ENCODE measurements around the gene PTPRD.
"Not testable (repeated sequence)": the region's sequence is repeated elsewhere in the genome, so short reads cannot be mapped to it uniquely, and the experiment has no call there.

The PTPRD gene

DNA sequence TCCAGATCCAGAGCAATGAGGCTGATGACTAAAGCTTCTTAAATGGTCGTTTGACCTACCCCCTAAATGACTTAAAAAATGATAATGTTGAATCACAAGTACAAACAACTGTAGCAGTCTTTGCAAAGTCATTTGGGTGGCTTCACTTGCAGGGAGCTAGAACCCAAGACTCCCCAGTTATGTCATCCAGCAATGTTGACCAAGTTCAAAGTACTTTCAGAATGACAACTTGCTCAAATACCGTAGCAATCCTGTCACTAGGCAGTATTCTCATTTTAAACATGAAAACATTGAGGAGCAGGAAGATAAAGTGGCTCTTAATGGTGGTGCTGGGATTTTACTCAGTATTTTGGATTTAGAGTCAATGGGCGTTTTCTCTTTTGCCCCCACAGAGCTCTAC lies 1596.2 kb downstream of the PTPRD start:
- Histone ChIP-seq H3K4me3 (ENCODE audit: low read length in 2 of 2) (no peak overlapping the region), H3K36me3 (ENCODE audit: control insufficient read depth in 2 of 2, insufficient read depth in 2 of 2, low read length in 2 of 2) (no peaks in the 10 kb centered on the region), H3K27me3 (ENCODE audit: control insufficient read depth in 1 of 2, insufficient read depth in 2 of 2, low read length in 2 of 2) (no peaks in the 10 kb centered on the region), H3K27ac (ENCODE audit: low read length) (no peak overlapping the region), H3K9ac (ENCODE audit: low read length in 2 of 2) (no peak overlapping the region), H3K9me3 (ENCODE audit: control insufficient read depth in 2 of 2, low read length in 2 of 2) (no peaks in the 10 kb centered on the region), H3K4me1 (ENCODE audit: control insufficient read depth, insufficient read depth, low read length) (no peaks in the 10 kb centered on the region)

DNA sequence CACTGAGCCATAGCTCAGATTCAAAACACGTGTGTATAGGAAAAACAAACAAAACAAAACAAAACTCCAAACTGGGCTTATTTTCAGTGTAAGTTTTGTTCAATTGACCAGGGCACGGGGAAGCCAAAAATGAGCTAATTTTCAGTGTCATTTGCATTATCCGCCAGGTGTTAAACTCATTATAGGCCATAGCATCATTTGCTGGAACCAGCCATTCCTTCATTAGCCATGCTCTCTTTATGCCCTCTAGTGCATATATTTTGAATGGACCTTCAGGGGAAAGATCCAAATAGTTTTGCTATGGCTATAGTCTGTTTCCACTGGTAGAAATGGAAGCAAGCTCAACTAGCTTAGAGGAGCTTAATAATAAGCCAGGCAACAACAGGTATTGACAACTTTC lies 1608.0 kb downstream of the PTPRD start:
- Histone ChIP-seq H3K9ac (ENCODE audit: low read length in 2 of 2) (no peak overlapping the region), H3K27me3 (ENCODE audit: control insufficient read depth in 1 of 2, insufficient read depth in 2 of 2, low read length in 2 of 2) (no peaks in the 10 kb centered on the region), H3K4me3 (ENCODE audit: low read length in 2 of 2) (no peak overlapping the region), H3K9me3 (ENCODE audit: control insufficient read depth in 2 of 2, low read length in 2 of 2) (no peaks in the 10 kb centered on the region), H3K36me3 (ENCODE audit: control insufficient read depth in 2 of 2, insufficient read depth in 2 of 2, low read length in 2 of 2) (no peaks in the 10 kb centered on the region), H3K27ac (ENCODE audit: low read length) (no peak overlapping the region), H3K4me1 (ENCODE audit: control insufficient read depth, insufficient read depth, low read length) (no peaks in the 10 kb centered on the region)

DNA sequence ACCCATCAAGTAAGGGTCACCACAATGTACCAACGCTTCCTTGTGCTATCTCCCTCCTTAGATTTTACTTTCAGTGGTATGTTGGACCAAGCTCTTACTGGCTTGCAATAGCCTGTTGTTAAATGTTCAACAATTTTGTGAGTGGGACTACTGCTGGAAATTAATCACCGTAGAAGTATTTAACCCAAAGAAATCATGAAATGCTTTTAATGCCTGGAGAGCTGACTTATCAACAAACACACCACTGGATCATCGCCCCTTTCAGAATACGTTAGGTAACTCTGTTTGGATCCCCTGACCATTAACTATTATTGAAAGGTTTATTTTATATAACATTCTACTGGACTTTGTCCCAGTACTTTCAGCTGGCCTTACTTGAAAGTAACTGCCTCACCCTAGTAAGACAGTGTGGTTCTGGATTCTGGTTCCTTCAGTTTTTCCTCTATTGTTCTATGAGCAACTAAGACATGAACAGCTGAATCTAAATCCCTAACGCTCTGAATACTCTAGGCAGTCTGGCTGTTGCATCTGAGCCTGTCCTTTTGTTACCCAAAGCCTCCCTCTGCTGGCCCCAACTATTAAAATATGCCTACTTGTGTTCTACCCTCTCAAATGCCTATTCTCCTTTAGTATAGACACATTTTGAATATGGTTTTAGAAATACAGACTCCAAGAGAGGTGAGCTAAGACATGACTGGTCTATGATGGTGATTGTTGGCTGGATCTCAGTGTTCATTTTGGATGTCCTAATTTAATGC lies 1609.8 kb downstream of the PTPRD start:
- Histone ChIP-seq H3K9ac (ENCODE audit: low read length in 2 of 2) (no peak overlapping the region), H3K27me3 (ENCODE audit: control insufficient read depth in 1 of 2, insufficient read depth in 2 of 2, low read length in 2 of 2) (no peaks in the 10 kb centered on the region), H3K9me3 (ENCODE audit: control insufficient read depth in 2 of 2, low read length in 2 of 2) (no peaks in the 10 kb centered on the region), H3K4me3 (ENCODE audit: low read length in 2 of 2) (no peak overlapping the region), H3K27ac (ENCODE audit: low read length) (no peak overlapping the region), H3K36me3 (ENCODE audit: control insufficient read depth in 2 of 2, insufficient read depth in 2 of 2, low read length in 2 of 2) (no peaks in the 10 kb centered on the region), H3K4me1 (ENCODE audit: control insufficient read depth, insufficient read depth, low read length) (no peaks in the 10 kb centered on the region)

DNA sequence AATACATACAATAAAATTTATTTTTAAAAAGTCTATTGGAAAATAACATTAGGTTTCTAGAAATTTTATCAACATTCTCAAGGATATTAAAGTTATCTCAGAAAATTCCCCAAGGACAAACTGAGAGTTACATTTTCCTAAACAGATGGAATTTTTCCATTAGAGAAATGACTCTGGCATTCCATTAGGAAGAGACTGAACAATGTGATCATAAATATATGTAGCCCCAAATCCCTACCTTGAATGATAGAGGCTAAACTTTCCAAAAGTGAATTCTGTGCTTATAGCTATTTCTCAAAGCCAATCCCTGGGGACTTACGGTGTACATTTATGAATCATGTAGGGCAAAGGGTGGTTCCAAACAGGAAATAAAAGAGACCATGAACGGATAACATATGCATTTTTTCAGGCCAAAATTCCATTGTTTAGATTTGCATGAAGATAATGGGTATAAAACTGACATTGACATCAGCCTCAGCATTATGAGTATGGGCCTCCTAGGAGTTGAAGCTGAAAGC lies 1632.2 kb downstream of the PTPRD start:
- H3K27ac ChIP-seq (ENCODE audit: low read length) = no peak overlapping the region
- H3K27me3 ChIP-seq (ENCODE audit: control insufficient read depth in 1 of 2, insufficient read depth in 2 of 2, low read length in 2 of 2) = no peaks in the 10 kb centered on the region
- H3K9ac ChIP-seq (ENCODE audit: low read length in 2 of 2) = no peak overlapping the region
- H3K9me3 ChIP-seq (ENCODE audit: control insufficient read depth in 2 of 2, low read length in 2 of 2) = no peaks in the 10 kb centered on the region
- no peak overlapping the region for H3K4me3 ChIP-seq (ENCODE audit: low read length in 2 of 2)
- H3K4me1 ChIP-seq (ENCODE audit: control insufficient read depth, insufficient read depth, low read length) = no peaks in the 10 kb centered on the region
- H3K36me3 ChIP-seq (ENCODE audit: control insufficient read depth in 2 of 2, insufficient read depth in 2 of 2, low read length in 2 of 2) = no peaks in the 10 kb centered on the region

DNA sequence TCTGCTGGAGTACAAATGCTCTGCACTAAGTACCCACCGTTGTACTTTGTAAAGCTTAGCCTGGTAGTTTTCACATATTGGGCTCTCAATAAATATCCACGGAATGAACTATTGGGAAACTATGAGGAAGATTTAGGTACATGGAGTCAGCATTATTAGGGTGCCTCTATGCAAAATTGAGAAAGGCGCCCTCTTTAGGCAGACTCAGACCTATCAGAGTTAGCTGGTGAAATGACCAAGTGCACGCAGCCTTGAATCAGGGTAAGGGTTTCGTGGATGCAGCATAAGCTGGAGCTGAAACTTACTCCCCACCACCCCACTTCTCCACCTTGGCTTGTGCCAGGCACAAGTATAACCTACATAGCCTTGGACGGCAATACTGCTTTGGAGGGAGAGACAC lies 1634.5 kb downstream of the PTPRD start:
- no peaks in the 10 kb centered on the region for H3K36me3 ChIP-seq (ENCODE audit: control insufficient read depth in 2 of 2, insufficient read depth in 2 of 2, low read length in 2 of 2)
- no peak overlapping the region for H3K4me3 ChIP-seq (ENCODE audit: low read length in 2 of 2)
- H3K27me3 ChIP-seq (ENCODE audit: control insufficient read depth in 1 of 2, insufficient read depth in 2 of 2, low read length in 2 of 2) = no peaks in the 10 kb centered on the region
- no peak overlapping the region for H3K9ac ChIP-seq (ENCODE audit: low read length in 2 of 2)
- H3K9me3 ChIP-seq (ENCODE audit: control insufficient read depth in 2 of 2, low read length in 2 of 2) = no peaks in the 10 kb centered on the region
- H3K4me1 ChIP-seq (ENCODE audit: control insufficient read depth, insufficient read depth, low read length) = no peaks in the 10 kb centered on the region
- no peak overlapping the region for H3K27ac ChIP-seq (ENCODE audit: low read length)

DNA sequence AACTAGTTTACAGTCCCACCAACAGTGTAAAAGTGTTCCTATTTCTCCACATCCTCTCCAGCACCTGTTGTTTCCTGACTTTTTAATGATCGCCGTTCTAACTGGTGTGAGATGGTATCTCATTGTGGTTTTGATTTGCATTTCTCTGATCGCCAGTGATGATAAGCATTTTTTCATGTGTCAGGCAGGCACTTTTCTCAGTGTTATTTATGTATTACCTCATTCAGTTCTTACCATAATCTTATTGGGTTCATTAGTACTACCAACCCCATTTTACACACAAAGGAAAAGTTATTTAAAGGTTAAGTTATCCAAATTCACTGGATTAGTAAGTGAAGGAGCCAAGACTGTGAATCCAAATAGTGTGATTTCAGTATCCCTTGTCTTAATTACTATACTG lies 1644.5 kb downstream of the PTPRD start:
- H3K4me1 ChIP-seq (ENCODE audit: control insufficient read depth, insufficient read depth, low read length); H3K36me3 ChIP-seq (ENCODE audit: control insufficient read depth in 2 of 2, insufficient read depth in 2 of 2, low read length in 2 of 2); H3K27ac ChIP-seq (ENCODE audit: low read length); H3K27me3 ChIP-seq (ENCODE audit: control insufficient read depth in 1 of 2, insufficient read depth in 2 of 2, low read length in 2 of 2); H3K4me3 ChIP-seq (ENCODE audit: low read length in 2 of 2); H3K9ac ChIP-seq (ENCODE audit: low read length in 2 of 2); H3K9me3 ChIP-seq (ENCODE audit: control insufficient read depth in 2 of 2, low read length in 2 of 2): not testable (repeated sequence)

DNA sequence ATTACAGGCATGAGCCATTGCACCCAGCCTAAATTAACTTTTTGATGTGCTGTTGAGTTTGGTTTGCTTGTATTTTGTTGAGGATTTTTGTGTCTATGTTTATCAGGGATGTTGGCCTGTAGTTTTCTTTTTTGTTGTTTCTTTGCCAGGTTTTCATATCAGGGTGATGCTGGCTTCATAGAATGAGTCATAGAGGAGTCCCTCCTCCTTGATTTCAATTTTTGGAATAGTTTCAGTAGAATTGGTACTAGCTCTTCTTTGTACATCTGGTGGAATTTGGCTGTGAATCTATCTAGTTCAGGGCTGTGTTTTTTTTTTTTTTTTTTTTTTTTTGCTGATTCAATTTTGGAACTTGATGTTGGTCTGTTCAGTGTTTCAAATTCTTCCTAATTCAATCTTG lies 1648.9 kb downstream of the PTPRD start:
- Histone ChIP-seq H3K36me3 (ENCODE audit: control insufficient read depth in 2 of 2, insufficient read depth in 2 of 2, low read length in 2 of 2) (no peaks in the 10 kb centered on the region), H3K27me3 (ENCODE audit: control insufficient read depth in 1 of 2, insufficient read depth in 2 of 2, low read length in 2 of 2) (no peaks in the 10 kb centered on the region), H3K9ac (ENCODE audit: low read length in 2 of 2) (no peak overlapping the region), H3K4me1 (ENCODE audit: control insufficient read depth, insufficient read depth, low read length) (no peaks in the 10 kb centered on the region), H3K9me3 (ENCODE audit: control insufficient read depth in 2 of 2, low read length in 2 of 2) (no peaks in the 10 kb centered on the region), H3K4me3 (ENCODE audit: low read length in 2 of 2) (no peak overlapping the region), H3K27ac (ENCODE audit: low read length) (no peak overlapping the region)

DNA sequence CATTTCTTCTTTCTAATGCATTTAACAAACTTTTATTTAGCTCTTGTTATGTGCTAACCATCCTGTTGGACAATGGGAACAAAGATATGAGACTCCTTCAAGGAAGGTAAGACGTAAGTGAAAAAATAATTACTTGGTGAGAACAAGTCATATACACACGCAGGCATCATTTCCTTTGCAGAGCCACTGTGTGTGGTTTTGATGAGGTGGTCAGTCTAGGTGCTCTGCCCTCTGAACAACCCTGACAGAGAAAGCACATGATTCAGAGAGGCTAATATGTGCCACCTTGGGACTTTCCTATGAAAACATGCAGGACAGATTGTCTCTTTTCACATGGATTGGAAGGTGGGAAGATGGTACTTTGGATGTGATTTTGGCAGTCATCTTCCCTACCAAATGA lies 1650.7 kb downstream of the PTPRD start:
- H3K27me3 ChIP-seq (ENCODE audit: control insufficient read depth in 1 of 2, insufficient read depth in 2 of 2, low read length in 2 of 2) = no peaks in the 10 kb centered on the region

DNA sequence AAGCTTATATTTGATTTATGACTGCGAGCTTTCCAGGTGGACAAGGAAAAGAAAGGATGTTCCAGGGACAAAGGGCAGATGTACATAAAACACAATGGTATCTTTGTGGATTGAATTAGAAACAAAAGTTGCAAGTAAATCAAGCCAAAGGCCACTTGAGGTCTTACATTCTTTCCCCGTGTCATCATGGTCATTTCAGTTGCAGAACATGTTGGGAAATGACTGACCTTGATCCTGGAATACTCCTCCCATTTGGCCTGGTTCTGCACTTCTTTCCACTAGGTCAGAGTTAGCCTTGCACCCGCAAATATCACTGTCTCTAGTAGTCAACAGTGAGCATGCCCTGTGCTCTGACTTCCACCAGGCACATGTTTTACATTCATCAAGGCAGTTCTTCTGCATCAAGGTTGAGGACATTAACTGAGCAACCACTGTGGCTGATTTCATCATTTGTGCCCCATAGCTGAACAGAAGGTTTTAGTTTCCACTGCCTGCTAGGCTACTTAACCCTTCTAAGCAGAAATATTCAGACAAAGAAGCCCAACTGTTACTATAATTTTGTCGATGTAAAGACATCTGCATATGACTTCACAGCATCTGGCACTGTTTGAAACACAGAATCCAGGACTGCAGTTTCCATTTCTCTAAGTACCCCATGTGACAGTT lies 1651.5 kb downstream of the PTPRD start:
- no peaks in the 10 kb centered on the region for H3K9me3 ChIP-seq (ENCODE audit: control insufficient read depth in 2 of 2, low read length in 2 of 2)
- H3K4me1 ChIP-seq (ENCODE audit: control insufficient read depth, insufficient read depth, low read length) = no peaks in the 10 kb centered on the region
- H3K27ac ChIP-seq (ENCODE audit: low read length) = no peak overlapping the region
- no peak overlapping the region for H3K9ac ChIP-seq (ENCODE audit: low read length in 2 of 2)
- no peaks in the 10 kb centered on the region for H3K27me3 ChIP-seq (ENCODE audit: control insufficient read depth in 1 of 2, insufficient read depth in 2 of 2, low read length in 2 of 2)
- H3K36me3 ChIP-seq (ENCODE audit: control insufficient read depth in 2 of 2, insufficient read depth in 2 of 2, low read length in 2 of 2) = no peaks in the 10 kb centered on the region
- no peak overlapping the region for H3K4me3 ChIP-seq (ENCODE audit: low read length in 2 of 2)

More for the DNA sequence above, 1650.7 kb downstream of the PTPRD start:
- H3K9me3 ChIP-seq (ENCODE audit: control insufficient read depth in 2 of 2, low read length in 2 of 2) = no peaks in the 10 kb centered on the region
- H3K27ac ChIP-seq (ENCODE audit: low read length) = no peak overlapping the region
- H3K9ac ChIP-seq (ENCODE audit: low read length in 2 of 2) = no peak overlapping the region
- H3K4me1 ChIP-seq (ENCODE audit: control insufficient read depth, insufficient read depth, low read length) = no peaks in the 10 kb centered on the region
- H3K4me3 ChIP-seq (ENCODE audit: low read length in 2 of 2) = no peak overlapping the region
- no peaks in the 10 kb centered on the region for H3K36me3 ChIP-seq (ENCODE audit: control insufficient read depth in 2 of 2, insufficient read depth in 2 of 2, low read length in 2 of 2)

DNA sequence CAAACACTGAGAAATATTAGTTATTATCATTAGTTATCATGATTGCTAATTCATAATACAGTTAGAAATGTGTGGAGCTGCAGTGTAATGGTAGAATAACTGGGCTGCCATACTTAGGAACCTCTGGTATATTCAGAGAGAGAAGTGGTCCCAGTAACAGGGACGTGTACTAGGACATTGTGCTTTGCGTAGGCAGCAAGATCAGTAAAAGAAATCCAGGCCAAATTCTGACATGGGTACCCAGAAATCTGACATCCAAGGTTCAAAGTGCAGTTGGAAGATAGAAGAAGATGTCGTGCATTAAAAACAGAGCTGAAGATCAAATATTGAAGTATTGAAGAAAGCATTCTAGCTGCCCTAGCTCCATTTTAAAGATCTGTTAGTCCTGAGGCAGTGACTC lies 1652.5 kb downstream of the PTPRD start:
- Histone ChIP-seq H3K27ac (ENCODE audit: low read length) (no peak overlapping the region), H3K9ac (ENCODE audit: low read length in 2 of 2) (no peak overlapping the region)

DNA sequence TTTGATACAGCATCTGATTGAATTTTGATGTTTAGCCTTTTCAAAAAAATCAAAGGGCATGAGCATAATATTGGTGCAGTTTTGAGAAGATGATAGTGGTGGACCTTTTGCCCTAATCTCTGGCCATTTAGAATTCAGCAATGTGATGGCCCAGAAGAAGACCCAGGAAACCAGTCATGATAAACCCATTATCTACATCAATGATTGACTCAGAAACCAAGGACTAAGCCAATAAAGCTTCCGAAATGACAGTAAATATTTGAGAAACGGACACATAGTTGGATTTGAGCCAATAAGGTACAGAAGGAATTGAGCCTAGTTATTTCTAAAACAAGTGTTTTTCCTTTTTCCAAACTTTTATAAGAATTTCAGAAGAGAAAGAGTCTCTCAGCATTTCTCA lies 1654.4 kb downstream of the PTPRD start:
- Histone ChIP-seq H3K9ac (ENCODE audit: low read length in 2 of 2) (no peak overlapping the region), H3K9me3 (ENCODE audit: control insufficient read depth in 2 of 2, low read length in 2 of 2) (no peaks in the 10 kb centered on the region), H3K4me3 (ENCODE audit: low read length in 2 of 2) (no peak overlapping the region), H3K27ac (ENCODE audit: low read length) (no peak overlapping the region), H3K27me3 (ENCODE audit: control insufficient read depth in 1 of 2, insufficient read depth in 2 of 2, low read length in 2 of 2) (no peaks in the 10 kb centered on the region), H3K4me1 (ENCODE audit: control insufficient read depth, insufficient read depth, low read length) (no peaks in the 10 kb centered on the region), H3K36me3 (ENCODE audit: control insufficient read depth in 2 of 2, insufficient read depth in 2 of 2, low read length in 2 of 2) (no peaks in the 10 kb centered on the region)

More for the DNA sequence above, 1652.5 kb downstream of the PTPRD start:
- no peaks in the 10 kb centered on the region for H3K4me1 ChIP-seq (ENCODE audit: control insufficient read depth, insufficient read depth, low read length)
- no peaks in the 10 kb centered on the region for H3K36me3 ChIP-seq (ENCODE audit: control insufficient read depth in 2 of 2, insufficient read depth in 2 of 2, low read length in 2 of 2)
- H3K27me3 ChIP-seq (ENCODE audit: control insufficient read depth in 1 of 2, insufficient read depth in 2 of 2, low read length in 2 of 2) = no peaks in the 10 kb centered on the region
- H3K9me3 ChIP-seq (ENCODE audit: control insufficient read depth in 2 of 2, low read length in 2 of 2) = no peaks in the 10 kb centered on the region
- H3K4me3 ChIP-seq (ENCODE audit: low read length in 2 of 2) = no peak overlapping the region
